ENCODE results near the gene TBC1D1. TPM values are rescaled to one million over a fixed set of nuclear protein-coding genes. Genes with fewer than 3 reads are reported as not detected.

TBC1D1 gene
- total RNA-seq, 2 donors from 2014 or later = 49.8 to 129 TPM

DNA sequence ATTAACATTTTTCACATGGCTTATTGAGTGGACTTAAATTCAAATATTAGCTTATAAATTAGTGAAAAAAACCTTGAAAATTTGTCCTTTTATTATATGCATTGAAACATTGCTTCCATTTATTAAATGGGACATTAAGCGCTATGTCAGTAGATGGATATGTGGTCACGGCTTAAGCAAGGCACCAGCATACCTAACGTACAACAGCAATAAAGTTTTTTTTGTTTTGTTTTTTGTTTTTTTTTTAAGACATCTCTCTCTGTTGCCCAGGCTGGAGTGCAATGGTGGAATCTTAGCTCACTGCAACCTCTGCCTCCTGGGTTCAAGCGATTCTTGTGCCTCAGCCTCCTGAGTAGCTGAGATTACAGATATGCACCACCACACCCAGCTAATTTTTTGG, 32.8 kb upstream of the TBC1D1 start:
- H3K9me3 ChIP-seq = no peaks in the 10 kb centered on the region
- H3K36me3 ChIP-seq = no peaks in the 10 kb centered on the region
- WGBS = 87% methylated on average over 4 of the region's 4 CpGs
- DNase-seq (ENCODE audit: low spot score) = no peak
- H3K4me1 ChIP-seq (replicated peaks) = no peaks in the 10 kb centered on the region
- H3K4me3 ChIP-seq = no peak overlapping the region
- no peaks in the 10 kb centered on the region for H3K27me3 ChIP-seq (replicated peaks; ENCODE audit: insufficient read depth)
- intact Hi-C loops (cut with DNase I) = no loop called here
- no peak for TF ChIP-seq POLR2A (IDR thresholded peaks at IDR 0.05)
- TF ChIP-seq, protein P1, sequence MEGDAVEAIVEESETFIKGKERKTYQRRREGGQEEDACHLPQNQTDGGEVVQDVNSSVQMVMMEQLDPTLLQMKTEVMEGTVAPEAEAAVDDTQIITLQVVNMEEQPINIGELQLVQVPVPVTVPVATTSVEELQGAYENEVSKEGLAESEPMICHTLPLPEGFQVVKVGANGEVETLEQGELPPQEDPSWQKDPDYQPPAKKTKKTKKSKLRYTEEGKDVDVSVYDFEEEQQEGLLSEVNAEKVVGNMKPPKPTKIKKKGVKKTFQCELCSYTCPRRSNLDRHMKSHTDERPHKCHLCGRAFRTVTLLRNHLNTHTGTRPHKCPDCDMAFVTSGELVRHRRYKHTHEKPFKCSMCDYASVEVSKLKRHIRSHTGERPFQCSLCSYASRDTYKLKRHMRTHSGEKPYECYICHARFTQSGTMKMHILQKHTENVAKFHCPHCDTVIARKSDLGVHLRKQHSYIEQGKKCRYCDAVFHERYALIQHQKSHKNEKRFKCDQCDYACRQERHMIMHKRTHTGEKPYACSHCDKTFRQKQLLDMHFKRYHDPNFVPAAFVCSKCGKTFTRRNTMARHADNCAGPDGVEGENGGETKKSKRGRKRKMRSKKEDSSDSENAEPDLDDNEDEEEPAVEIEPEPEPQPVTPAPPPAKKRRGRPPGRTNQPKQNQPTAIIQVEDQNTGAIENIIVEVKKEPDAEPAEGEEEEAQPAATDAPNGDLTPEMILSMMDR (IDR thresholded peaks at IDR 0.05) = no peak
- no peak for TF ChIP-seq POLR2AphosphoS5 (IDR thresholded peaks at IDR 0.05)
- no peak overlapping the region for H3K27ac ChIP-seq

DNA sequence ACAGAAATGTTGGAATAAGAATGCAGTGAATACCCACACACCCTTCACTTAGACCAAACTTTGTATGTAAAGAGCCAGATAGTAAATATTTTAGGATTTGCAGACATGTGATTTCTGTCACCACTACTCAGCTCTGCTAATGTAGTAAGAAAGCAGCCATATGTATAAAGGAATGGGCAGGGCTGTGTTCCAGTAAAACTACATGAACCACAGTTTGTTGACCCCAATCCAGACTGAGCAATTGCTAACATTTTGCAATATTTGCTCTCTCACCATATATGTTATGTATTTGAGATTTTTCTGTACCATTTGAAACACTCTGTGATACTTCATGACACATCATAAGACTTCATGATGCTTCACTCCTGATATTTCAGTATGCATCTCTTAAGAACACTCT, 32.0 kb upstream of the TBC1D1 start:
- no peaks in the 10 kb centered on the region for H3K27me3 ChIP-seq (replicated peaks; ENCODE audit: insufficient read depth)
- no peaks in the 10 kb centered on the region for H3K36me3 ChIP-seq
- no peaks in the 10 kb centered on the region for H3K4me1 ChIP-seq (replicated peaks)
- H3K4me3 ChIP-seq = no peak overlapping the region
- no peak for TF ChIP-seq POLR2AphosphoS5 (IDR thresholded peaks at IDR 0.05)
- TF ChIP-seq, protein P1 (IDR thresholded peaks at IDR 0.05) = no peak
- TF ChIP-seq POLR2A (IDR thresholded peaks at IDR 0.05) = no peak
- H3K27ac ChIP-seq = no peak overlapping the region
- intact Hi-C loops (cut with DNase I) = no loop called here
- no peak for DNase-seq (ENCODE audit: low spot score)
- H3K9me3 ChIP-seq = no peaks in the 10 kb centered on the region

DNA sequence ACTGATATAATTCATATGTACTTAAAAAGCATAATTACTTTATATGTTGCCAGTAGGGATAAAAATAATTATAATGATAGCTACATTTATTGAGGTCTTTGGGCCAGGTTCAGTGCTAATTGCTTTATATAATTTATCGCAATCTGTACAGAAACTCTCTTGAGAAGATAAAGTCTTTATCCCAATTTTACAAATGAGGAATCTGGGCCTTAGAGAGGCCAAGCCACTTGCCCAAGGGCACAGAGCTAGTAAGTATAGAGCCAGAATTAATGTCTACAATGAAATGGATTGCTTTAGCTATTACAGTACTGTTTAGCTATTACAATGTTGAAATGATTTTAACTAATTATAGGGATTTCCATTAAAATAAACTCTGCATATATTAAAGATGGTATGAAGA, 30.6 kb upstream of the TBC1D1 start:
- TF ChIP-seq POLR2A (IDR thresholded peaks at IDR 0.05) = no peak
- Histone ChIP-seq H3K36me3 (no peaks in the 10 kb centered on the region), H3K4me1 (replicated peaks) (no peaks in the 10 kb centered on the region), H3K4me3 (no peak overlapping the region), H3K27me3 (replicated peaks; ENCODE audit: insufficient read depth) (no peaks in the 10 kb centered on the region), H3K27ac (no peak overlapping the region), H3K9me3 (no peaks in the 10 kb centered on the region)
- 89% methylated on average over 1 of the region's 1 CpG for WGBS
- intact Hi-C loops (cut with DNase I) = no loop called here
- DNase-seq (ENCODE audit: low spot score) = no peak

DNA sequence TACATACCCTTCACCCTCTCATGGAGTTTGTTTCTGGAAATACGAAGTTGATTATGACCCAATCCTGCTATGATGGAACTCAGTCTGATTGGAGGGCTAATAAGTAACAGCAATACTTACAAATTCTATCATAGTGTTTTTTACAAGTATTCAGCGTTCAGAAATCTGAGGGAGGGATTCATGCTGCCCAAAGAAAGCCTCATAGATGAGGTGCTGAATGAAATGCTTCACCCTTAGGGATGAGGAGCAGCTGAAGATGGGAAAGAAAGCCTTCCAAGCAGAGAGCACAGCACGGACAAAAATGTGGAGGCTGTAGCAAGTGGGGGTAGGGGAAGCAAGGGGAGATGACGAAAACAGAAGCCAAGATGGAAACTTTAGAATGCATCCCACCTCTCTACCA, 27.9 kb upstream of the TBC1D1 start:
- no peak overlapping the region for H3K27ac ChIP-seq
- no peaks in the 10 kb centered on the region for H3K36me3 ChIP-seq
- H3K4me3 ChIP-seq = no peak overlapping the region
- no peaks in the 10 kb centered on the region for H3K27me3 ChIP-seq (replicated peaks; ENCODE audit: insufficient read depth)
- TF ChIP-seq, protein P1 (IDR thresholded peaks at IDR 0.05) = no peak
- TF ChIP-seq POLR2AphosphoS5 (IDR thresholded peaks at IDR 0.05) (no peak), POLR2A (IDR thresholded peaks at IDR 0.05) (no peak)
- WGBS = 90% methylated on average over 4 of the region's 4 CpGs
- DNase-seq (ENCODE audit: low spot score) = no peak
- H3K9me3 ChIP-seq = no peaks in the 10 kb centered on the region
- intact Hi-C loops (cut with DNase I) = no loop called here
- H3K4me1 ChIP-seq (replicated peaks) = no peaks in the 10 kb centered on the region

DNA sequence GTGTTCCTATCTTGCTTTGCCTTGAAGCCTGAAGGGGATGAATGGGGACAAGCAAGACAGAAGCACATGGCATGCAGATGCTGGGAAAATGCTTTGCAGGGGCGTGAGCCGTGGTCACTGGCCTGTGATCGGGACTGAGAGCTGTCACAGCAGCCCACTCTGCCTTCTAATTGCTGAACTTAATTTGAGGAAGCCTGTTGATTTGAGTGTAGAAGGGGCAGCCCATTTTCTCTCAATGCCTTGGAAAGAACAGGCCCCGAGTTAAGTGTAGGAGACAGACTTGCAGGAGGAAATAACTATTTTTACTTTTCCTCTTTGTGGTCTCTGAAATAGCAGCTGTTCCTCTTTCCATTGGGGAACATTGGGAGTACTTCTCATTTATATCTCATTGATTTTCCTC, 26.1 kb upstream of the TBC1D1 start:
- H3K4me3 ChIP-seq = no peak overlapping the region
- intact Hi-C loops (cut with DNase I) = no loop called here
- no peak for DNase-seq (ENCODE audit: low spot score)
- H3K4me1 ChIP-seq (replicated peaks) = no peaks in the 10 kb centered on the region
- WGBS = 92% methylated on average over 4 of the region's 4 CpGs
- TF ChIP-seq POLR2AphosphoS5 (IDR thresholded peaks at IDR 0.05) = no peak
- TF ChIP-seq, protein P1 (IDR thresholded peaks at IDR 0.05) = no peak
- TF ChIP-seq POLR2A (IDR thresholded peaks at IDR 0.05) = no peak
- H3K27ac ChIP-seq = no peak overlapping the region
- H3K27me3 ChIP-seq (replicated peaks; ENCODE audit: insufficient read depth) = no peaks in the 10 kb centered on the region
- H3K36me3 ChIP-seq = no peaks in the 10 kb centered on the region
- H3K9me3 ChIP-seq = no peaks in the 10 kb centered on the region

Measured in prostate gland (tissue), 2 donors.